Effector CD8-positive, alpha-beta T cell (primary cell): Measurements from ENCODE around the gene RPL29.
A peak's percentile ranks its signal among the peaks of the same experiment; 100 is the strongest.

Experiments
- DNase-seq: peaks from one replicate; lab custom pipeline; 2025; lab: John Stamatoyannopoulos, UW

RPL29 gene

GRCh38 chr3:51982838-51983577 lies 12.7 kb downstream of the RPL29 start, which contains the start of gene ACY1:
TSS of gene ACY1 (plus strand) at chr3:51983535. CDS start at chr3:51984065, 530 bp downstream.
- peak; percentile 67 for DNase-seq

- DNase-seq, result peak; percentile 4
These were observed 13.3 kb downstream of the RPL29 start for GRCh38 chr3:51982352-51982837.

- no peak for DNase-seq
These were observed 15.4 kb downstream of the RPL29 start for GRCh38 chr3:51980253-51980652.

GRCh38 chr3:51978143-51978502 lies 17.6 kb downstream of the RPL29 start:
- no peak for DNase-seq

GRCh38 chr3:51977446-51978142 lies 18.1 kb downstream of the RPL29 start:
- peak; percentile 4 for DNase-seq

GRCh38 chr3:51975852-51976549 lies 19.7 kb downstream of the RPL29 start:
- peak; percentile 20 for DNase-seq

GRCh38 chr3:51974963-51975851 lies 20.5 kb downstream of the RPL29 start, which contains the start of gene ABHD14A:
TSS of gene ABHD14A (plus strand) at chr3:51975064. CDS start at chr3:51975136, 72 bp downstream.
- peak; percentile 58 for DNase-seq

- no peak for DNase-seq
These were observed 21.3 kb downstream of the RPL29 start for GRCh38 chr3:51974277-51974962.

GRCh38 chr3:51971350-51971749 lies 24.3 kb downstream of the RPL29 start:
- DNase-seq, result no peak

- DNase-seq, result no peak
These were observed 24.9 kb downstream of the RPL29 start for GRCh38 chr3:51970606-51971300.

GRCh38 chr3:51969841-51970240 lies 25.9 kb downstream of the RPL29 start:
- no peak for DNase-seq

GRCh38 chr3:51968883-51969678 lies 26.6 kb downstream of the RPL29 start:
- no peak for DNase-seq

GRCh38 chr3:51968170-51968775 lies 27.4 kb downstream of the RPL29 start:
- no peak for DNase-seq

GRCh38 chr3:51967384-51968169 lies 28.1 kb downstream of the RPL29 start, which contains the start of gene PCBP4:
TSS of gene PCBP4 (minus strand) at chr3:51967454. CDS start at chr3:51961240, 6,214 bp downstream.
- DNase-seq, result peak; percentile 34

- no peak for DNase-seq
These were observed 28.7 kb downstream of the RPL29 start for GRCh38 chr3:51966922-51967383.

- no peak for DNase-seq
These were observed 29.2 kb downstream of the RPL29 start for GRCh38 chr3:51966486-51966885.

GRCh38 chr3:51966016-51966415 lies 29.7 kb downstream of the RPL29 start:
- no peak for DNase-seq

- DNase-seq, result no peak
These were observed 31.2 kb downstream of the RPL29 start for GRCh38 chr3:51964521-51964920.
